CD4-positive, alpha-beta T cell treated with Interleukin-21 for 1 hour (primary cell): ENCODE results near the gene TNIK.
"Not testable (repeated sequence)": the region's sequence is repeated elsewhere in the genome, so short reads cannot be mapped to it uniquely, and the experiment has no call there.

Source experiments
- DNase-seq: peaks from one replicate; pipeline ENCODE4 v3.0.0-alpha.2; 2020

Gene TNIK

GRCh38 chr3:171380711-171381425, 79.3 kb downstream of the TNIK start:
- no peak for DNase-seq

- DNase-seq: no peak
Observed at GRCh38 chr3:171379961-171380483, 80.2 kb downstream of the TNIK start.

- DNase-seq: no peak
Observed at GRCh38 chr3:171379281-171379680, 80.9 kb downstream of the TNIK start.

GRCh38 chr3:171378586-171378985, 81.6 kb downstream of the TNIK start:
- no peak for DNase-seq

GRCh38 chr3:171377859-171378258, 82.3 kb downstream of the TNIK start:
- no peak for DNase-seq

- DNase-seq: no peak
Observed at GRCh38 chr3:171376596-171376947, 83.6 kb downstream of the TNIK start.

GRCh38 chr3:171375666-171376595, 84.3 kb downstream of the TNIK start:
- DNase-seq: no peak

GRCh38 chr3:171374661-171375285, 85.4 kb downstream of the TNIK start:
- DNase-seq: no peak

- no peak for DNase-seq
Observed at GRCh38 chr3:171374260-171374659, 85.9 kb downstream of the TNIK start.

GRCh38 chr3:171373711-171374110, 86.5 kb downstream of the TNIK start:
- no peak for DNase-seq

GRCh38 chr3:171372694-171373093, 87.5 kb downstream of the TNIK start:
- no peak for DNase-seq

GRCh38 chr3:171371354-171371753, 88.9 kb downstream of the TNIK start:
- no peak for DNase-seq

GRCh38 chr3:171369156-171369555, 91.0 kb downstream of the TNIK start:
- no peak for DNase-seq

GRCh38 chr3:171366738-171367137, 93.5 kb downstream of the TNIK start:
- not testable (repeated sequence) for DNase-seq

GRCh38 chr3:171366043-171366442, 94.2 kb downstream of the TNIK start:
- no peak for DNase-seq

- DNase-seq: no peak
Observed at GRCh38 chr3:171365489-171365888, 94.7 kb downstream of the TNIK start.

GRCh38 chr3:171364500-171364899, 95.7 kb downstream of the TNIK start:
- DNase-seq: no peak

- DNase-seq: no peak
Observed at GRCh38 chr3:171363202-171363601, 97.0 kb downstream of the TNIK start.

GRCh38 chr3:171362575-171362974, 97.6 kb downstream of the TNIK start:
- DNase-seq: no peak

- DNase-seq: no peak
Observed at GRCh38 chr3:171358881-171359198, 101.4 kb downstream of the TNIK start.

- no peak for DNase-seq
Observed at GRCh38 chr3:171358181-171358880, 101.9 kb downstream of the TNIK start.

- DNase-seq: no peak
Observed at GRCh38 chr3:171357721-171358120, 102.5 kb downstream of the TNIK start.

GRCh38 chr3:171356251-171356650, 104.0 kb downstream of the TNIK start:
- DNase-seq: no peak
